ENCODE measurements around the gene CISD1. TPM values are rescaled to one million over a fixed set of nuclear protein-coding genes. Genes with fewer than 3 reads are reported as not detected.
A peak's percentile ranks its signal among the peaks of the same experiment; 100 is the strongest.

CISD1 gene
- total RNA-seq, 1 donor from 2014 or later: 15.1 TPM

GRCh38 chr10:58293989-58294388, 25.0 kb downstream of the CISD1 start:
- Mint-ChIP-seq H3K27me3 (ENCODE audit: low read depth) (no peaks in the 10 kb centered on the region), H3K9me3 (no peaks in the 10 kb centered on the region), H3K27ac (no peak overlapping the region), H3K4me3 (no peak overlapping the region), H3K4me1 (peaks cover 3% of the 10 kb centered on the region), H3K36me3 (peaks cover 2% of the 10 kb centered on the region)
- TF ChIP-seq, protein P1, sequence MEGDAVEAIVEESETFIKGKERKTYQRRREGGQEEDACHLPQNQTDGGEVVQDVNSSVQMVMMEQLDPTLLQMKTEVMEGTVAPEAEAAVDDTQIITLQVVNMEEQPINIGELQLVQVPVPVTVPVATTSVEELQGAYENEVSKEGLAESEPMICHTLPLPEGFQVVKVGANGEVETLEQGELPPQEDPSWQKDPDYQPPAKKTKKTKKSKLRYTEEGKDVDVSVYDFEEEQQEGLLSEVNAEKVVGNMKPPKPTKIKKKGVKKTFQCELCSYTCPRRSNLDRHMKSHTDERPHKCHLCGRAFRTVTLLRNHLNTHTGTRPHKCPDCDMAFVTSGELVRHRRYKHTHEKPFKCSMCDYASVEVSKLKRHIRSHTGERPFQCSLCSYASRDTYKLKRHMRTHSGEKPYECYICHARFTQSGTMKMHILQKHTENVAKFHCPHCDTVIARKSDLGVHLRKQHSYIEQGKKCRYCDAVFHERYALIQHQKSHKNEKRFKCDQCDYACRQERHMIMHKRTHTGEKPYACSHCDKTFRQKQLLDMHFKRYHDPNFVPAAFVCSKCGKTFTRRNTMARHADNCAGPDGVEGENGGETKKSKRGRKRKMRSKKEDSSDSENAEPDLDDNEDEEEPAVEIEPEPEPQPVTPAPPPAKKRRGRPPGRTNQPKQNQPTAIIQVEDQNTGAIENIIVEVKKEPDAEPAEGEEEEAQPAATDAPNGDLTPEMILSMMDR (IDR thresholded peaks at IDR 0.05; ENCODE audit: unreplicated experiment): no peak
- no peak for DNase-seq (ENCODE audit: low spot score in 2 of 2, unreplicated experiment in 2 of 2)

DNA sequence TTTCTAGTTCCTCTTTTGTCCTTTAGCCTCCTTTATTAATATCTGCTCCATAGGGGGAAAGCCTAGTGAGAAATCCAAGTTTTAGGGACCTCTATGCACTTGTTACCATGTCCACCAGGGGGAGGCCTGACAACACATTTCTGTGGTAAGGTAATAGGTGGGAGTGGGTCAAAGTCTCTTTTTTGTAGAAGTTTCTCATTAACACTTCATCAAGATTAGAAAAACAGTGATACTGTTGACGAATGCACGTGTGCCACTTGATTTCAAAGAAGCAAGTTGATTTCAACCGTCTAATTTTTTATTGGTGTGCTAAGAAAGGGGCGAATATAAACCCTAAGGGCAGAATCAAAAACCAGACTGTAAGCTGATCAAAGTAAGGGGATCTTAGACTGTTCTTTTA, 30.6 kb downstream of the CISD1 start:
- Mint-ChIP-seq H3K36me3 (no peaks in the 10 kb centered on the region), H3K4me1 (peaks cover 8% of the 10 kb centered on the region), H3K27me3 (ENCODE audit: low read depth) (peaks cover 2% of the 10 kb centered on the region), H3K9me3 (no peaks in the 10 kb centered on the region), H3K4me3 (no peak overlapping the region), H3K27ac (peak overlapping the region; percentile 54)
- peak in 1 of 2 experiments; percentile 60 for DNase-seq (ENCODE audit: low spot score in 2 of 2, unreplicated experiment in 2 of 2)
- TF ChIP-seq, protein P1 (IDR thresholded peaks at IDR 0.05; ENCODE audit: unreplicated experiment): peak; percentile 86

DNA sequence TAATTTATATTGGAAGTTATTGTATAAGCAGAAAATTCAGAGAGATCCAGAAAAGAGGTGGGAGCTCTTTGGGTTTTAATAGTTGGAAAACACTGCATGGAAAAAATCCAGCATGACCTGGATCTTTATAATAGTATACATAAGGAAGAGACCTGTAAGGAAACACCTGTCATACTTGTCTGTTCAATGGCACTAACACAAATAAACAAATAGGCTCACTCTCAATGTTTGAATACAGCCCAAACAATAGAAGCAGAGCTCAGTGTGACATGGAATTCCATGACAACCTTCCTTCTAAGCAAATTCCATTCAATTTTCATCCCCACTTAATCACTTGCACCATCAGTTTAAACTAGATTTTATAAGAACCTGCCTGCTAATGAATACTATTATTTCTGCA, 31.7 kb downstream of the CISD1 start:
- H3K27me3 Mint-ChIP-seq (ENCODE audit: low read depth): peaks cover 2% of the 10 kb centered on the region
- no peak overlapping the region for H3K4me3 Mint-ChIP-seq
- no peaks in the 10 kb centered on the region for H3K36me3 Mint-ChIP-seq
- no peaks in the 10 kb centered on the region for H3K9me3 Mint-ChIP-seq
- no peak overlapping the region for H3K27ac Mint-ChIP-seq
- H3K4me1 Mint-ChIP-seq: peaks cover 8% of the 10 kb centered on the region
- TF ChIP-seq, protein P1 (IDR thresholded peaks at IDR 0.05; ENCODE audit: unreplicated experiment): no peak
- DNase-seq (ENCODE audit: low spot score in 2 of 2, unreplicated experiment in 2 of 2): no peak

GRCh38 chr10:58302254-58302653, 33.3 kb downstream of the CISD1 start:
- Mint-ChIP-seq H3K36me3 (no peaks in the 10 kb centered on the region), H3K27ac (no peak overlapping the region), H3K4me3 (no peak overlapping the region), H3K4me1 (peaks cover 8% of the 10 kb centered on the region), H3K27me3 (ENCODE audit: low read depth) (peaks cover 9% of the 10 kb centered on the region), H3K9me3 (no peaks in the 10 kb centered on the region)
- DNase-seq (ENCODE audit: low spot score in 2 of 2, unreplicated experiment in 2 of 2): no peak
- TF ChIP-seq, protein P1 (IDR thresholded peaks at IDR 0.05; ENCODE audit: unreplicated experiment): no peak

DNA sequence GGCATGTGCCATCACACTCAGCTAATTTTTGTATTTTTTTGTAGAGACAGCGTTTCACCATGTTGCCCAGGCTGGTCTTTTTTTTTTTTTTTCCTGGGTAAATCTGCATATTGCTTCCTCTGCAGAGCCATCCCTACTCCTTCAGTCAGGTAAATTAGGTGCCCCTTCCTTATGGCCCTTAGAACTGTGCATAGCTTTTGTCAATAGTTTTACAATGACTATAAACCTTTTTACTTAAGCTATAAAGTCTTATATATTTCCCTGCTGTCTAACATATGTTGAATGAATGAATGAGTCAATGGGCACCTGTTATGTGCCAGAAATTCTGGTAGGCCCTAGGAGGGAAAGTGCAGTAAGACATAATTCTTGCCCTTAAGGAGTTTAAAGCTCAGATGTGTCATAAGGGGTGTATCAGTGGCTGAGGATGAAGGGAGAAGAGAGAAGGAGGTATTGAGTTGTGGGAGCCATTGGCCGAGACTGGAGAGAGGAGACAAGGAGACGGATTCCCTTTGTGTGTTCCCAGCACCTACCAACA, 35.2 kb downstream of the CISD1 start:
- Mint-ChIP-seq H3K27me3 (ENCODE audit: low read depth) (peaks cover 9% of the 10 kb centered on the region), H3K27ac (no peak overlapping the region), H3K4me3 (no peak overlapping the region), H3K36me3 (no peaks in the 10 kb centered on the region), H3K4me1 (peaks cover 8% of the 10 kb centered on the region), H3K9me3 (no peaks in the 10 kb centered on the region)
- no peak for DNase-seq (ENCODE audit: low spot score in 2 of 2, unreplicated experiment in 2 of 2)
- TF ChIP-seq, protein P1 (IDR thresholded peaks at IDR 0.05; ENCODE audit: unreplicated experiment): no peak

- no peaks in the 10 kb centered on the region for H3K36me3 Mint-ChIP-seq
- DNase-seq (ENCODE audit: low spot score in 2 of 2, unreplicated experiment in 2 of 2): no peak
- no peaks in the 10 kb centered on the region for H3K9me3 Mint-ChIP-seq
- TF ChIP-seq, protein P1 (IDR thresholded peaks at IDR 0.05; ENCODE audit: unreplicated experiment): no peak
- H3K4me3 Mint-ChIP-seq: no peak overlapping the region
- no peak overlapping the region for H3K27ac Mint-ChIP-seq
- peaks cover 11% of the 10 kb centered on the region for H3K27me3 Mint-ChIP-seq (ENCODE audit: low read depth)
- H3K4me1 Mint-ChIP-seq: no peaks in the 10 kb centered on the region
Observed at GRCh38 chr10:58305821-58306220, 36.9 kb downstream of the CISD1 start.
